Ovary (tissue), 9 donors: Measurements from ENCODE around the gene CENPW. TPM values are rescaled to one million over a fixed set of nuclear protein-coding genes. Genes with fewer than 3 reads are reported as not detected.

Source experiments
- DNase-seq, 5 donors: peaks; one replicate each; pipeline ENCODE4 v3.0.0-alpha.2; 2019 to 2020
- H3K27ac ChIP-seq, 2 donors: fragments of 200-600 bp; one replicate each; pipeline versions ENCODE4 v1.5.1 to v1.8.0; 2019 to 2022
- H3K27me3 ChIP-seq: fragments of 200-600 bp; one replicate; pipeline ENCODE4 v1.8.0; 2022
- H3K36me3 ChIP-seq: fragments of 200-600 bp; sonication (generic); one replicate; pipeline ENCODE4 v1.5.1; 2019
- H3K4me1 ChIP-seq: one replicate; pipeline ENCODE4 v1.8.1; 2013; ENCODE audit warnings: mild to moderate bottlenecking, moderate library complexity; ENCODE audit not compliant: insufficient read depth
- H3K4me3 ChIP-seq: fragments of 200-600 bp; sonication (generic); one replicate; pipeline ENCODE4 v1.5.1; 2017
- H3K9me3 ChIP-seq, 2 donors: fragments of 200-600 bp in 1 of 2; sonication (generic) in 1 of 2; one replicate each; pipeline versions ENCODE4 v1.5.1 to v1.8.1; 2013 to 2019; ENCODE audit warnings: mild to moderate bottlenecking in 1 of 2, moderate library complexity in 1 of 2
- EP300 ChIP-seq: sonication (generic); formaldehyde crosslinking; IDR thresholded peaks from one replicate; pipeline ENCODE4 v1.6.1; 2017; ENCODE audit warnings: antibody characterized with exemption
- POLR2A ChIP-seq: fragments of 450-650 bp; IDR thresholded peaks from one replicate; pipeline ENCODE4 v1.6.1; 2017; ENCODE audit warnings: antibody characterized with exemption, mild to moderate bottlenecking, moderate library complexity
- WGBS, 3 donors: extraction: QIAGEN DNeasy Blood & Tissue Kit in 1 of 3; methylation state at CpG; one replicate each; pipeline versions ENCODE4 v1.1.5 to v1.1.7; 2013 to 2017; 5-methylcytosine and 5-hydroxymethylcytosine counted together
- intact Hi-C, 4 donors: fragments of 100-400 bp; cut with DNase I; formaldehyde crosslinking; loops; one replicate each; pipeline versions ENCODE4 v1.11.0 to v1.15.1; 2022 to 2023
- polyA plus RNA-seq, 2 donors: library from polyadenylated mRNA; stranded (reverse); fragments of 200-250 nt in 1 of 2; fragments of 350-450 nt in 1 of 2; fragmentation: Illumina TruSeq in 1 of 2; extraction: RNeasy Lipid Tissue Mini Kit (QIAGEN cat#74804) in 1 of 2; gene quantifications; one replicate each; pipeline ENCODE4 v1.2.3, GENCODE V29; 2013 to 2014
- total RNA-seq, 7 donors: library from RNA; depleted of rRNA in 2 of 7; stranded (reverse); fragments of >200 nt in 2 of 7; fragmentation: NEBNext Ultra II Directional in 3 of 7; extraction: Animal tissue kit (Norgen Biotek cat#: 25700) in 3 of 7; gene quantifications; one replicate each; pipeline versions ENCODE4 v1.1.0 to v1.2.4, GENCODE V29; 2016 to 2023
- TF ChIP-seq, protein P1 (sequence below), 3 donors: fragments of 450-650 bp in 2 of 3; fragments of 200-600 bp in 1 of 3; IDR thresholded peaks; one replicate each; pipeline versions ENCODE4 v1.5.1 to v1.8.0; 2016 to 2022; ENCODE audit warnings: antibody characterized with exemption in 3 of 3, mild to moderate bottlenecking in 1 of 3
- donor health status: DM: no; HTN: no; CAD: no; lungs with moderate emphysema.
- donor health status: DM: no; HTN: no; CAD: no.
- donor health status: Bipolar disorder and iron deficiency.
- donor health status: DM: yes; HTN: yes; CAD: no.
- donor health status: DM: no; HTN: no; CAD: no.
- donor health status: DM: yes; HTN: yes; CAD: no.

CENPW gene
- total and polyA plus RNA-seq, 9 donors = 1.0 to 8.6 (median 2.4) TPM; not detected in 1

DNA sequence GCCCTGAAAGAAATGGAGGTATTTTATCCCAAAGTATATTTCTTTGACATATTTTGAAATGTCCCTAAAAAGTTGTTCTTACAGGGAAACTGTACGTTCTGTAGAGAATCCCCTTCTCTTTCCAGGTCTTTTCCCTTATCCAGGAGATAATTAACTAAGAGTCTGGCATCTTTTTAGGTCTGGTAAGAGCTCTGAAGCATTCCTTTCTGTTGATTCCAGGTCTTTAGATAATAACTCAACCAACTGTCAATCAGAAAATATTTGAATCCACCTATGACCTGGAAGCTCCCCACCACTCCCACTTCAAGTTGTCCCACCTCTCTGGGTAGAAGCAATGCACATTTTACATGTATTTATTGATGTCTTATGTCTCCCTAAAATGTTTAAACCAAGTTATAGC, 26.0 kb upstream of the CENPW start:
- no peaks in the 10 kb centered on the region for H3K27me3 ChIP-seq
- DNase-seq = no peak
- H3K4me1 ChIP-seq = no peaks in the 10 kb centered on the region
- H3K9me3 ChIP-seq = no peaks in the 10 kb centered on the region
- no peak for TF ChIP-seq EP300
- no peak overlapping the region for H3K27ac ChIP-seq
- H3K4me3 ChIP-seq = no peak overlapping the region
- intact Hi-C loops = no loop called here
- H3K36me3 ChIP-seq = no peaks in the 10 kb centered on the region
- 82 to 94% (median 88%) methylated on average over 1 of the region's 1 CpG for WGBS, 3 donors

GRCh38 chr6:126318797-126319196, 21.1 kb upstream of the CENPW start:
- no peak for DNase-seq
- no peak for TF ChIP-seq EP300
- TF ChIP-seq, protein P1, sequence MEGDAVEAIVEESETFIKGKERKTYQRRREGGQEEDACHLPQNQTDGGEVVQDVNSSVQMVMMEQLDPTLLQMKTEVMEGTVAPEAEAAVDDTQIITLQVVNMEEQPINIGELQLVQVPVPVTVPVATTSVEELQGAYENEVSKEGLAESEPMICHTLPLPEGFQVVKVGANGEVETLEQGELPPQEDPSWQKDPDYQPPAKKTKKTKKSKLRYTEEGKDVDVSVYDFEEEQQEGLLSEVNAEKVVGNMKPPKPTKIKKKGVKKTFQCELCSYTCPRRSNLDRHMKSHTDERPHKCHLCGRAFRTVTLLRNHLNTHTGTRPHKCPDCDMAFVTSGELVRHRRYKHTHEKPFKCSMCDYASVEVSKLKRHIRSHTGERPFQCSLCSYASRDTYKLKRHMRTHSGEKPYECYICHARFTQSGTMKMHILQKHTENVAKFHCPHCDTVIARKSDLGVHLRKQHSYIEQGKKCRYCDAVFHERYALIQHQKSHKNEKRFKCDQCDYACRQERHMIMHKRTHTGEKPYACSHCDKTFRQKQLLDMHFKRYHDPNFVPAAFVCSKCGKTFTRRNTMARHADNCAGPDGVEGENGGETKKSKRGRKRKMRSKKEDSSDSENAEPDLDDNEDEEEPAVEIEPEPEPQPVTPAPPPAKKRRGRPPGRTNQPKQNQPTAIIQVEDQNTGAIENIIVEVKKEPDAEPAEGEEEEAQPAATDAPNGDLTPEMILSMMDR (IDR thresholded peaks at IDR 0.05) = no peak
- no peak for TF ChIP-seq POLR2A
- intact Hi-C loops = no loop called here

GRCh38 chr6:126333729-126334128, 6.2 kb upstream of the CENPW start:
- 95 to 99% (median 96%) methylated on average over 2 of the region's 2 CpGs for WGBS, 3 donors

More at GRCh38 chr6:126318797-126319196, 21.1 kb upstream of the CENPW start:
- H3K27me3 ChIP-seq = no peaks in the 10 kb centered on the region
- no peaks in the 10 kb centered on the region for H3K36me3 ChIP-seq
- H3K9me3 ChIP-seq = no peaks in the 10 kb centered on the region
- no peak overlapping the region for H3K4me3 ChIP-seq
- no peak overlapping the region for H3K27ac ChIP-seq
- 48 to 54% (median 50%) methylated on average over 1 of the region's 1 CpG for WGBS, 3 donors
- no peaks in the 10 kb centered on the region for H3K4me1 ChIP-seq

GRCh38 chr6:126335210-126335609, 4.7 kb upstream of the CENPW start:
- 74 to 85% (median 76%) methylated on average over 3 of the region's 3 CpGs for WGBS, 3 donors
- Histone ChIP-seq H3K4me1 (no peaks in the 10 kb centered on the region), H3K36me3 (no peaks in the 10 kb centered on the region), H3K9me3 (no peaks in the 10 kb centered on the region), H3K27me3 (no peaks in the 10 kb centered on the region), H3K27ac (no peak overlapping the region), H3K4me3 (no peak overlapping the region)
- no peak for DNase-seq
- intact Hi-C loops = no loop called here
- TF ChIP-seq, protein P1 (IDR thresholded peaks at IDR 0.05) = no peak
- TF ChIP-seq EP300 (no peak), POLR2A (no peak)

More at GRCh38 chr6:126333729-126334128, 6.2 kb upstream of the CENPW start:
- Histone ChIP-seq H3K36me3 (no peaks in the 10 kb centered on the region), H3K9me3 (no peaks in the 10 kb centered on the region), H3K27ac (no peak overlapping the region), H3K4me1 (no peaks in the 10 kb centered on the region), H3K27me3 (no peaks in the 10 kb centered on the region), H3K4me3 (no peak overlapping the region)
- intact Hi-C loops = no loop called here
- TF ChIP-seq, protein P1 (IDR thresholded peaks at IDR 0.05) = no peak
- TF ChIP-seq POLR2A (no peak), EP300 (no peak)
- DNase-seq = no peak

DNA sequence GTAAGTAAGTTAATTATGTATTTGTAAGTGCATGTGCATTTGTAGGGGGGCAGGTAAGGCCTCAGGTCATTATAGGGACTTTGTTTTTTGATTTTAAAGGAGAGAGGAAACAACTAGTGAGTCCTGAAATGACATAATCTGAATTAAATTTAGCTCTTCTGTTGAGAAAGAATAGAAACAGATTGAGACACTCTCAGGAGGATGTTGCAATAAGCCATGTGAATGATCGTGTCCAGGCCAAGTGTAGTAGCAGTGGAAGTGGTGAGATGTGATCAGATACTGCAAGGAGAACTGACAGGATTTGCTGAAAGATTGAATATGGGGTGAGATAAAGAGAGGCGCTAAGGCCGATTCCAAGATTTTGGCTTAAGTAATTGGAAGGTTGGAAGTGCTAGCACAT, 2.6 kb upstream of the CENPW start:
- no peak for DNase-seq
- intact Hi-C loops = no loop called here
- Histone ChIP-seq H3K4me3 (no peak overlapping the region), H3K27me3 (no peaks in the 10 kb centered on the region), H3K4me1 (peaks cover 5% of the 10 kb centered on the region), H3K9me3 (no peaks in the 10 kb centered on the region), H3K36me3 (no peaks in the 10 kb centered on the region), H3K27ac (no peak overlapping the region)
- no peak for TF ChIP-seq POLR2A
- TF ChIP-seq EP300 = no peak
- TF ChIP-seq, protein P1 (IDR thresholded peaks at IDR 0.05) = no peak
- 66 to 77% (median 74%) methylated on average over 3 of the region's 3 CpGs for WGBS, 3 donors
